Activated gamma-delta T cell treated with Interleukin-2 at 50 U/mL for 16 hours (primary cell): ENCODE measurements around the gene PRMT7.

Source experiments
- DNase-seq: peaks from one replicate; pipeline ENCODE4 v3.0.0-alpha.2; 2020

PRMT7 gene

DNA sequence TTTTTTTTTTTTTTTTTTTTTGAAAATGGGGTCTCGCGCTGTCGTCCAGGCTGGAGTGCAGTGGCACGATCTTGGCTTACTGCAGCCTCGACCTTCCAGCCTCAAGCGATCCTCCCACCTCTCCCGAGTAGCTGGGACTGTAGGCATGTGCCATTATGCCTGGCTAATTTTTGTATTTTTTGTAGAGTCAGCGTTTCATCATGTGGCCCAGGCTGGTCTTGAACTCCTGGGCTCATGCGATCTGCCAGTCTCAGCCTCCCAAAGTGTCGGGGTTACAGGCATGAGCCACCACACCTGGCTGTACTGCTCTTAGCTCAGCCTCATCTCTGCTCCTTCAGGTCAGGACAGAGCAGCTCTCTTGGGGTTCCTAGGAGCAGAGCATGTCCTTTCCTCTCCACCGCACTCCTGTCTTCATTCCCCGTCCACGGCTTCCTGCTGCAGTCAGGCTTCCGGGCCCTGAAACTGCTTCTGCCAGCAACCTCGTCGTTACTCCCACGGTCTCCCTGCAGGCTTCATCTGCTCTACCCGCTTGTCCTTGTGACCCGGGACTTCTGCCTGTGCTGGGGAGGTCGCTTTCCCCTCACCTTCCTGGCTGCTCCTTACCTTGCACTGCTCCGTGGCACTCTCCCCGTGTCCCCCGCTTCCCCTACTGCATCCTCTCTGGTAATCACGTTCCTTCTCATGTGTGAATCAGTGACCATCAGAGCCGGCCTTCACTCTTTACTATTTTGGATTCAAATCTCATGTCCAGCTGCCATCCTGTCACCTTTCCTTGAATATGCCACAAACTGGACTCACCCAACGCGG is 38.0 kb downstream of the PRMT7 start:
- DNase-seq = no peak

DNA sequence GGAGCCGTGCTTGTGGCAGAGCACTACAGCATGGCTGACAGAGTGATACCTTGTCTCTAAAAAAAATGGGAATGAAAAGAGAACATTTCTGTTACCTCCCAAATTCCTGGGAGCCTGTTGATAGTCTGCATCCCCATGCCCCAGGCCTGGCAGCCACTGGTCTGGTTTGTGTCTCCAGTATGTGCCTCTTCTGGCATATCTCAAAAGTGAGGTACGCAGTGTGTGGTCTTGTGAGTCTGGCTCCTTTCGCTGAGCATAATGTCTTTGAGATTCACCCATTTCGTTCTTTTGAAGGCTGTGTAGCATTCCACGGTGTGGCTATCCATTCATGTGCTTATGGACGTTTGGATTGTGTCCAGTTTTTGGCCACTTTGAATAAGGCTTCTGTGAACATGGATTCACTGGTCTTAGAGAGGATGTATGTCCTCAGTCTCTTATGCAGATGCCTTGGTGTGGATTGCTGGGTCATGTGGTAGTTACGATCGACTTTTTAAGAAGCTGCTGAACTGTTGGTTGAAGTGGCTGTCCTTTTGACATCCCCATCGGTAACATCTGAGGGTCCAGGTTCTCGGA is 39.1 kb downstream of the PRMT7 start:
- DNase-seq = no peak

DNA sequence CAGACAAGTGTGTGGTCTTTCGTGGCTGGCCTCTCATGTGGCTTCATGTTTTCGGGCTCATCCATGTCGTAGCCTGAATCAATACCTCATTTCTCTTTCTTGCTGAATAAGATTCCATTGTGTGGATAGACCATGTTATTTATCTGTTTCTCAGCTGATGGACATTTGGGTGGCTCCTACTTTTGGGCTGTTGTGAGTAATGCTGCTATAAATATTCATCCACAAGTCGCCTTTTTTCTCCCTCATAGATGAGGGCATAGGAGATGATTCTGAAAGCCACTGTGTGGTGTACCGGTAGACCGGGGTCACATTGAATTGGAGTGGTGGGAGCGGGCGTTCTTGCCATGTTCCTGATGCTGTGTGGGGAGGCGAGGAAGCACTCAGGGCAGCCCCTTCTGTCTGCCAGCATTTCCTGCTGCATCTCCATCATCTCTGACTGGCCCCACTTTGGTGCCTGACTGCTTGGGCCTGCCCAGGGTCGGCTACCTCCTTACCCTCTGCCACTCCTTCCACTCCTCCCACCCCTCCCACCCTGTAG is 40.1 kb downstream of the PRMT7 start:
- DNase-seq = no peak

DNA sequence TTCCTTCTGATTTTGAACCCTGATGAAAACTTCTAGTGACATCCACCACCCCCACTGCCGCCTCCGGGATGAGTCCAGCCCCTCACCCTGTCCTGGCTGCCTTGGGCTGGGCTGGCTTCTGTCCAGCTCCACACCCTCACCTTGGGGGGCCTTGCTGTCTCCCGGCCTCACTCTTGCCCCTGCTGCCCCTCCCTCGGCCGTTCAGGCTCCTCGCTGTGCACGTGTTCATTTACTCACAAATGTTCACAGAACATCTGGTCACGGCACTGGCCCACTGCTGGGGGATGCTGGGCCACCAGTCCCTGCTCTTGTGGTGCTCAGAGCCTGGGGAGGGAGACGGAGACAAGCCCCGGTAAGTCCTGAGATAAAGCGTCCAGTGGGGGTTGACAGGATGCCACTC is 40.6 kb downstream of the PRMT7 start:
- no peak for DNase-seq

DNA sequence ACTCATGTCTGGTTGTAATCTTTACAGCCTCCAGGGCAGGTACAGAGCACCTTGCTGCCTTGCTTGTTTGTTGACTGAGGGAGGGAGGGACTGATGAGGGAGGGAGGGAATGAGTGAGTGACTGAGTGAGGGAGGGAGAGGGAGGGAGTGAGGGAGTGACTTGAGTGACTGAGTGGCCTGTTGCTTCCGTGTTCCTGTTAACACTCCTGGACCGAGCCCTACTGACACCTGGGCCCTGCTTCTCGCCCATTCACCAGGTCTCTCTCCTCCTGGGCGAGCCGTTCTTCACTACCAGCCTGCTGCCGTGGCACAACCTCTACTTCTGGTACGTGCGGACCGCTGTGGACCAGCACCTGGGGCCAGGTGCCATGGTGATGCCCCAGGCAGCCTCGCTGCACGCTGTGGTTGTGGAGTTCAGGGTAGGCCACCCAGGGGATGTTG is 41.2 kb downstream of the PRMT7 start:
- DNase-seq = no peak

DNA sequence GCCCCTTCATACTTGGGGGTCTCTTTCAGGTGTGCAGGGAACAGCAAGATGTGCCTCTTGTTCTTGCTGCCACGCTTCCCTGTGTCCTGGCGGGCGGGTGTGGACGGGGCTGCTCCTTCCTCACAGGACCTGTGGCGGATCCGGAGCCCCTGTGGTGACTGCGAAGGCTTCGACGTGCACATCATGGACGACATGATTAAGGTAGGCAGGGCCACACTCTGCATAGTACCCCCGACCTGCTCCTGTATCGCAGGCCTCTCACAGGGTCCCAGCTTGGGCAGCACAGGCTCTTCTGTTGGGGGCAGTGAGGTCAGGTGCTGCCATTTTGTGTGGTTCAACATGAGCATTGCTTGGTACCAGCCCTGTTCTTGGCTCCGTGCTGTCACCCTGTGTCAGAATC is 42.5 kb downstream of the PRMT7 start:
- DNase-seq = no peak

DNA sequence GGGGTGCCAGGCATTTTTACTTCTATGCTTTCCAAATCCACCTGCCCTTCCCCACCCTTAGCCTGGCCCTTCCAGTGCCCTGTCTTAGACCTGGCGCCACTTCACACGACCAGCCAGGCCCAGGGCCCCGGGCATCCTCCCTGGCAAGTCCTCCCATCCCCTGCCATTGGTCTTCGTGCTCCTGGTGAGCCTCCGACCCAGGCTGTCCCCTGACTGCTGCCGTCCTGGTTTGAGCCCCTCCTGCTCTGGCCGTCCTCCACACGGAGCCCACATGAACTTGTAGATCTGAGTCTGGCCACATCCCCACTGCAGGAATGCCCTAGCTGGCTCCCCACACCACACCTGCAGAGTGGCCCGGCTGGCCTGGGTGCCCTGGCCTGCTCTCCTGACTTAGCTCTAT is 44.0 kb downstream of the PRMT7 start:
- no peak for DNase-seq

DNA sequence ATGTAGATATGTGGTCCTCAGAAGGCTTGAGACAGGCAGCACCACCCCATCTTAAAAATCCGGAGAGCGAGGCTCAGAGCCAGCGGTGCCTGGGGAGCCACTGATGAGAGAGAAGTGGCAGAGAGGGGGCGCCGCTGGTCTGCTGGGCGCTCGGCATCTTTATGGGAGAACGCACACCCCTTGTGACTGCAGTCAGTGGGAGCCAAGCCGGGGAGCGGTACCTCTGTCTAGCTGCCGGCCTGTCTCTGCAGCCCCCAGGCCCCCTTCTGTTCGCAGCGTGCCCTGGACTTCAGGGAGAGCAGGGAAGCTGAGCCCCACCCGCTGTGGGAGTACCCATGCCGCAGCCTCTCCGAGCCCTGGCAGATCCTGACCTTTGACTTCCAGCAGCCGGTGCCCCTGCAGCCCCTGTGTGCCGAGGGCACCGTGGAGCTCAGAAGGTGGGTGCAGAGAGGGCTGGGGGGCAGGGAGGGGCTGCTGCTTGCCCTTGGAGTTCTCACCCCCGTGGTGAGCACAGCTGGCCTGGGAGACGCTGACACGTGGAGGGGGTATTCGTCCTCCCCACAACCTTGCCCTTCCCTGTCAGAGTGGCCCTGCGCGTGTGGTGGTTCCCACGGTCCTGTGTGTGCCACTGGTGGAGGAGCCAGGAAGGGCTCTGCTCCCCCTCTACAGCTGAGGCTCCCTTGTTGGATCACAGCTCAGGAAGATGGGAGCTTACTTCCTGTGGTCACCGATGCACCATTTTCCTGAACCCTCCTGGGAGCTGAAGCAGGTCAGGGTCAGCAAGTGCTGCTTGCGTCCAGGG is 44.8 kb downstream of the PRMT7 start:
- DNase-seq = no peak

DNA sequence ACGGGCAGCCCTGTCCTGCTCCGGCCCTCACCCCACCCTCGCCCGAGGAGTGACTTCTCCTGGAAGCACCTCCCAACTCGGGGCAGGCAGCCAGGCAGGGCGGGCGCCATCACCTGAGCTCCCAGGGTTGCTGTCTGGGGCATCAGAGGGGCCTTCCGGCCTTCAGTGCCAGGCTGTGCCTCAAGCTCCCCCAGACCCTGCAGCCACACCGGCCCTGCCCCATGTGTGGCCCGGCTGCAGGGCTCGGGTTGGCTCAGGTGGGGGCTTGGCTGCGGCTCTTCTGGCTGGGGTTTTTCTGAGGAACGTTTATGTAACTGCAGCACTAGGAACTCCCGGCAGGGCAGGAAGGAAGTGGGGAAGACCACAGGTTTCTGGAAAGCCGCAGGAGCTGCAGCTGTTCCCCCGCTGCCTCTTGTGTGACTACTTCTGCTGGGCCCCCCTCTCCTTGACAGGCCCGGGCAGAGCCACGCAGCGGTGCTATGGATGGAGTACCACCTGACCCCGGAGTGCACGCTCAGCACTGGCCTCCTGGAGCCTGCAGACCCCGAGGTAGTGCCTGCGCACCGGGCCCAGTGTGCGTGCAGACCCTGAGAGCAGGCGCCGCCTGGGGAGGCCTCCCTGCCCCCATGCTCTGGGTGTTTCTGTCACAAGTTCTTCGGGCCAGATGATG is 45.6 kb downstream of the PRMT7 start:
- DNase-seq = peak; percentile 74

DNA sequence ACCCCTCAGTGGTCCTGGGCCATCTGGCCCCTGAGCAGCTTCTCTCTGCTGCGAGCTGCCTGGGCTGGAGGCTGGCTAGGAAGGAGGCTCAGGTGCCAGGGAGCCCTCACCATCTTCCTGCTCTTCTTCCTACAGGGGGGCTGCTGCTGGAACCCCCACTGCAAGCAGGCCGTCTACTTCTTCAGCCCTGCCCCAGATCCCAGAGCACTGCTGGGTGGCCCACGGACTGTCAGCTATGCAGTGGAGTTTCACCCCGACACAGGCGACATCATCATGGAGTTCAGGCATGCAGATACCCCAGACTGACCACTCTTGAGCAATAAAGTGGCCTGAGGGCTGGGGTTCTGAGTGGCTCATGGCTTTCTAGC is 46.1 kb downstream of the PRMT7 start:
- DNase-seq = no peak

DNA sequence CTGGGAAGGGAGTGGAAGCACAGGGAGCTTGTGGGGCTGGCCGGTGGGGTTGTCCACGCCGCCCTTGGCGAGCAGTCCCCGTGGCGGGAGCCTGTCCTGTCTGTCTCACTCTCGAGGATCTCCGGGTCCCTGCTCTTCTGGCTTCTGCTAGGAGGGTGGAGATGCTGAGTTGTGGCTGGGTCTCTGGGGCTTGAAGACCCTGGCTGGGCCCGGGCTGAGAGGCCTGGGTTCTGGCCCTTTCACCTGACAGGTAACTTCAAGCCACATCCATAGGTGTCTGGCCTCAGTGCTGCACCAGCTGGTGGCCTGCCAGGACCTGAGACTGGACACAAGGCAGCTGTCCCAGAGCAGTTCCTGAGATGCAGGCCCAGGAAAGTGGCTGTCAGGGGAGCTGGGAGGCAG is 46.7 kb downstream of the PRMT7 start:
- no peak for DNase-seq

DNA sequence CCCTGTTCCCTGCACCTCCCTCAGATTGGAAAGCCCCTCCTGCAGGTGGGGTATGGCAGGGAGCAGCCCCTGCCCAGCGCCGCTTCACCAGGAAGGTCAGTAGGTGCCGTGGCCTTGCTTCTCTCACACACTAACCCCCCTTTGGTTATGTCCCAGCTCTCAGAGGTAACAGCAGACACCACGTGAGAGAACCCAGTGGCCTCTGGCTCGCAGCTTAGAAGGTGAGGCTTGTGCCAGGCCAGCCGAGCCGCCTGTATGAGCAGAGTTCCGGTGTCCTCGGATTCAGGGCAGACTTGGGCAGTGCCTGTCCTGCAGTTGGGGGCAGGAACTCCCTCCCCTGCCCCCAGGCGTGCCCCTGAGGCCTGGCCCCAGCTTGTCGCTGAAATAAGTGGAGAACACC is 47.1 kb downstream of the PRMT7 start:
- DNase-seq = no peak

DNA sequence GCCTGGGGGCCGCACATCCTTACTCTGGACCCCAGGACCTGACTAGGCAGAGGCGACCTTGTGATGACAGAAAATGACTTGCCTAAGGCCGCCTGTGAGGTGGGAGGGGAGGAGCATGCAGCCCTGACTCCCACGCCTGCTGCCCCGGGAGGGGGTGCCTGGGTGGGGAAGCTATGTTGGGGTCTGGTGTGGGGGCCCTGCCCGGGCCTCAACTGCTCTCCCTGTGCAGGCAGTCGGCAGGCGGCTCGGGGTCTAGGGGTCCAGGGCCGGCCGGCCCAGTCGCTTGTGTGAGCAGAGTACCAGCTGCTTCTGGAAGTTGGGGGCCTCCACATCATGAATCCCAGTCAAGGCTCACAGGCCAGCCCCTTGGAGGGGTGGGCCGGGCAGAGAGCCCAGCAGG is 48.1 kb downstream of the PRMT7 start:
- DNase-seq = no peak

DNA sequence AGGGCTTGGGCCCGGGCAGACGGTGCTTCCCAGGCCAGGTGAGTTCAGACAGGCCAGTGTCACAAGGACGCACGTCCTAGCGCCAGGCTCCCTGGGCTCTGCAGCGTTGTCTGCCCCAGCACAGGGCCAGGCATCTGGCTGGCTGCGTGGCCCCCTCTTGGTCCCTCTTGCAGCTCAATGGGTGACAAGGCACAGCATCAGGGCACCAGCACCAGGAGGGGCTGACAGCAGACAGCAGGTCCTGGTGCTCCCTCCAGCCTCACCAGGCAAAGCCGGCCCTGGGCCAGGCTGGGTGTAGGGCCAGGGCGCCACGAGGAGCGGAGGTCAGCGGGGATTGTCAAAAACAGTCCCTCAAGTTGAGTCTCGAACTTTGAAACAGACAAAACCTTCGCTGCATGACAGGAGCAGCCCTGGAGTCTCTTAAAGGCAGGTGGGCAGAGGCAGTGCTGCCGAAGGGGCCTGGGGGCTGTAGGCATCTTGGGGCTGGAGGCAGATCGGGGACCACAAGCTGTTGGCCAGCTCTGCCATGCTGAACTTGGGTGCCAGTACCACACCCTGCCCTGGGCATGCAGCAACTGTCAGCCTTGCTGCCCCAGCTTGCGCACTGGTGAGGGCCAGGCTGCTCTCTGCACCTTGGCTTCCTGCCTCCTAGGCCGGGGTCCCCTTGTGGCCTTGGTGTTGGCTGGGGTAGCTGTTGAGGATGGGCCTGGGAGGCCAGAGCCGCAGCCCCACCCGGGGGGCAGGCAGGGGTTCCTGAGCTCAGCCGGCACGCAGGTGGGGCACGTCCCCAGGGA is 48.8 kb downstream of the PRMT7 start:
- no peak for DNase-seq

DNA sequence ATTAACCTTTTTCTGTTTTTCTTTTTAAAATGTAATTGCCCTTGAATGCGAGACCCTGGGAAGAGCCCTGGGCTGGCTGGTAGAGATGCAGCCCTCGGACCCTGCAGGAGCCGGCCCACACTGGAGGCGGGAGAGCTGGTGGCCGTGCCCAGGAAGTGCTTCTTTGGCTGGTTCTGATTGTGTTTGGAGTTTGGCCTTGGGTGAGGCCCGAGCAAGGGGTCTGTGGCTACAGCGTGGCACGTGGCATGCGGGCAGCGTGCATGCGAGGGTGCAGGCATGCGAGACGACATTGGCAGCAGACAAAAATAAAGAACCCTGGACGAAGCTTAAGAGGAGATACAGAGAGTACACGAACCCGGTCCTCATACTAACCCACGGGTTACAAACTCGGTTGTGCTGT is 49.7 kb downstream of the PRMT7 start:
- no peak for DNase-seq

DNA sequence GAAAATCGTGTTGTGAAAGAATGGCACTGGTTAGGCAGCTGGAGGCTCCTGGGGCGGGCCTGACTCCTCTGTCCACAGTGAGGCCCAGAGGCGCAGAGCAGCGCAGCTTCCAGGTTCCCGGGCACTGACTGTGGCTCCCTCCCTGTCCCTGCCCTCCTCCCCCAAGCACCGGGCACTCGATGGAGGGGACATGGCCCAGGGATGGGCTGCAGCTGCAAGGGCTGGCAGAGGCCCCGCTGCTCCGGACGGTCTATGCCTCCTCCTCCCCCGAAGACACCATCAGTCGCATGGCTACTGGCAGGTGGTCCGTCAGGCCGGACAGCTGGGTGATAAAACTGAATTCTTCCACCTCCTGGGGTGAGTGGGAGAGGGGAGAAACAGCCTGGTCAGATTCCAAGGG is 50.1 kb downstream of the PRMT7 start:
- DNase-seq = no peak

DNA sequence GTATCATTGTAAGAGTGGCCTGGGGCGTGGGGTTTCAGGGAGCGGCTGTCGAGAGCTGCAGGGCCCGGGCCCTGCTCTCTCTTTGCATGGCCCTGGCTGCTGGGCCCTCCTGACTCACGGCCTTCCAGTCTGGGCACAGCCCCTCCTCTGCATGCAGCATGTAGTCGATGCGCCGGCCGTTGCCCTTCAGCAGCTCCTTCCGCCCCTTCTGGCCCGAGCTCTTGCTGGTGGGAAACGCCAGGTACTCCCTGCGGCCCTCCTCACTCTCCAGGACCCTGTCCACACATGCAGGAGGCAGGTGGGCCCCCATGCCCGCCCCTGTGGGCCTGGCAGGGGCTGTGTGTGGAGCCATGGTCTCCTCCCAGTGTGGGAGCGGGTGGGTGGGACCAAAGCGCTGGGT is 50.7 kb downstream of the PRMT7 start:
- DNase-seq = no peak

DNA sequence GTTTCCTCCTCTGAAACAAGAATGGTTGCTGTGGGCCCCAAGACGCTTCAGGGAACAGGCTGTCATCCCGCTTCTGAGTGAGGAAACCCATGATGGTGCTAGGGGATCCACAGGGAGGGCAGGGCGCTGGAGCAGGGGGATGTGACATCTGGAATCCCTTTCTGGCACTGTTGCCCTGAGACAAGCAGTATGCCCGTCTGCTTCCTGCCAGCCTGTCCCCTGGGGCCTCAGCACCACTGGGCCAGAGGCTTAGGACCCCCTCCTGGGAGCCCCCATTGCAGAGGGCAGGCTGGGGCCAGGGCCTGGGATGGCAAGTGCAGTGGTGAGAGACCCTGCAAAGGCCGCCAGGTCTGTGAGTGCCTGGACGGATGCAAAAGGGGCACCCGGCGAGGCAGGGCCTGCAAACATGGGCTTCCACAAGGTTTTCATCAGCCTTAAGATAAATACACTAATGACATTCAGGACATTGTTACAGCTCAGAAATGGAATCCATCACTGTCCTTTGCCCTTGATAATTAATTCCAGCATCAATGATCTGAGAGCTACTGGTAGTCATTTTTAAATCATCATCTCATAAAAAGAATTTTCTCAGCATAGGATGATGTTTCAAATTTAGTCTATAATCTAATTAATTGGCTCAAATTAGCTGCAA is 51.6 kb downstream of the PRMT7 start:
- no peak for DNase-seq

DNA sequence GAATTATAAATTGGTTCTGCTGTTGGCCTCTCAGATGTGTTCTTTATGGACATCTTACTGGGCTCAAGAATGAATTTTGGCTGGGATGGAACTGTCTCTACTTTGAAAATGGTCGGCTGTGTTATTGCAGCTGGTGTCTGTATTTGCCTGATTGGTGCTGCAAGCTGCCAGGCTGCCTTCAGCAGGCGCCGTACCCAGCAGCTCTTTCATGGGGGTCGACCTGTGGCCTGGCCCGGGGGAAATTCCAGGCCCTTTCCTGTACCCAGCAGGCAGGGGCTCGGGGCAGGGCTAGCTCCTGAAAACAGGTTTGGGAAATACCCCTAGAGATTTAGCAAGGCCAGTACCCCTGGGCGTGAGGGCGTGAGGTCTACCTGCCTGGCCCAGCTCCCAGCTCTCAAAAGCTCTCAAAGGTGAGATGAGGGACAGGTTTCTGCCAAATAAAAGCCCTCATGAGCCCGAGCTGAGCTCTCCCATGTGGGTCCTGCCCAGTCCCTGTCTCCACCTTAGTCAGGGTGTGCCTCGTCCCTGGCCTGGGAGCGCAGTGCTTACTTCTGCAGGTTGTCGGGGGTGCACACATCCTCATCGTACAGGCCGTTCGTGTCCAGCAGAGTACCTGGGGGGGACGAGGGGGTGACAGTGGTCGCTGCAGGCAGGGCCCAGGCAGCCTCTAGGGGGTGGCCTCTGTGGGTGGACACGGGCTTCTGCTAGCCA is 52.3 kb downstream of the PRMT7 start:
- no peak for DNase-seq

DNA sequence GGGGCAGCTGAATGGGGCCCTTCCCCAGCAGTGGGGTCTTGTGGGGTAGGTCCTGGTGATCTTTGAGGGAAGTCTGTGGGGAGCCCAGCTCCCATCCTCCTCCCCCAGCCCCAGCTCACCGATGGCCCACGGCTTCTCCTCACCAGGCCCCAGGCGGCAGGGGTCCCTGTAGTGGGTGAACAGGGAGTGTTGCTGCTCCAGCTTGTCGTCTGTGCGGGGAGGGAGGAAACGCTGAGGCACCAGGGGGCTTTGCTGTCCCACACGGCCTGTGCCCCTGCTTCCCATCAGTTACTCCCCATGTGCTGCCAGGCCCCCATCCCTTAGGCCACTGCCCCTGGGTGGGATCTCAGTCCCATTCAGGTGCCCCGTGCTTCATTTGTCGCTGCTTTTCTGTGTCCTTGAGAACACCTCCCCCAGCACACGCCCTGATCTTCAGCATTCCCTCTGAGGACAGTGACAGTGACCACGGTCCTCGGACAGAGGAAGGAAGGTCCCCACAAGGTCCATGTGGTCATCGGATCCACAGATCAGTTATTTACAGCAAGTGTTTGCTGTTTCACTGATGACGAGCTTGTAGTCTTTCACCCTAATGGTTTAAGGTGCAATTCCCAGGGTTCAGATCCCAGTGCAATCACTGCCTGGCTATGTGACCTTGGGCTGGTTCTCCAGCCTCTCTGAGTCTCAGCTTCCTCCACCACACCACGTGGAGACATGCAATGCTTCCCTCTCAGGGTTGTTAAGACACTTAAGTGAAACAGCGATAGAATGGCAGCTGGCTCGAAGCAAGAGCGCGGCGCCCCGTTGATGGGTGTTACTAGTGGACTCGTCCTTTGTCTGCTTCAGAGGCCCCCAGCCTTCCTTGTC is 53.1 kb downstream of the PRMT7 start:
- DNase-seq = no peak
